Measurements from ENCODE around the gene AMN. TPM values are rescaled to one million over a fixed set of nuclear protein-coding genes. Genes with fewer than 3 reads are reported as not detected.

The AMN gene
- total and polyA plus RNA-seq, 2 experiments from 2014 or later = 0.69 to 1.2 TPM

DNA sequence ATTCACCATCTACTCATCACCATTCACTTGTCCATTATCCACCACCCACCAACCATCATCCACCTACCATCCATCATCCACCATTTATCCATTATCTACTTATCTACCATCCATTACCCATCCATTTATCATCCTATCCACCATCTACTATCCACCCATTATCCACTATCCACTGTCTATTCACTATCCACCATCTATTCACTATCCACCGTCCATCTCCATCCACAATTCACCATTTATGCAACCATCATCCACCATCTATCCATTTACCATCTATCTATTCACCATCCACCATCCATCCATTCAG lies 1.5 kb upstream of the AMN start (continued):
- TF ChIP-seq, protein P1, sequence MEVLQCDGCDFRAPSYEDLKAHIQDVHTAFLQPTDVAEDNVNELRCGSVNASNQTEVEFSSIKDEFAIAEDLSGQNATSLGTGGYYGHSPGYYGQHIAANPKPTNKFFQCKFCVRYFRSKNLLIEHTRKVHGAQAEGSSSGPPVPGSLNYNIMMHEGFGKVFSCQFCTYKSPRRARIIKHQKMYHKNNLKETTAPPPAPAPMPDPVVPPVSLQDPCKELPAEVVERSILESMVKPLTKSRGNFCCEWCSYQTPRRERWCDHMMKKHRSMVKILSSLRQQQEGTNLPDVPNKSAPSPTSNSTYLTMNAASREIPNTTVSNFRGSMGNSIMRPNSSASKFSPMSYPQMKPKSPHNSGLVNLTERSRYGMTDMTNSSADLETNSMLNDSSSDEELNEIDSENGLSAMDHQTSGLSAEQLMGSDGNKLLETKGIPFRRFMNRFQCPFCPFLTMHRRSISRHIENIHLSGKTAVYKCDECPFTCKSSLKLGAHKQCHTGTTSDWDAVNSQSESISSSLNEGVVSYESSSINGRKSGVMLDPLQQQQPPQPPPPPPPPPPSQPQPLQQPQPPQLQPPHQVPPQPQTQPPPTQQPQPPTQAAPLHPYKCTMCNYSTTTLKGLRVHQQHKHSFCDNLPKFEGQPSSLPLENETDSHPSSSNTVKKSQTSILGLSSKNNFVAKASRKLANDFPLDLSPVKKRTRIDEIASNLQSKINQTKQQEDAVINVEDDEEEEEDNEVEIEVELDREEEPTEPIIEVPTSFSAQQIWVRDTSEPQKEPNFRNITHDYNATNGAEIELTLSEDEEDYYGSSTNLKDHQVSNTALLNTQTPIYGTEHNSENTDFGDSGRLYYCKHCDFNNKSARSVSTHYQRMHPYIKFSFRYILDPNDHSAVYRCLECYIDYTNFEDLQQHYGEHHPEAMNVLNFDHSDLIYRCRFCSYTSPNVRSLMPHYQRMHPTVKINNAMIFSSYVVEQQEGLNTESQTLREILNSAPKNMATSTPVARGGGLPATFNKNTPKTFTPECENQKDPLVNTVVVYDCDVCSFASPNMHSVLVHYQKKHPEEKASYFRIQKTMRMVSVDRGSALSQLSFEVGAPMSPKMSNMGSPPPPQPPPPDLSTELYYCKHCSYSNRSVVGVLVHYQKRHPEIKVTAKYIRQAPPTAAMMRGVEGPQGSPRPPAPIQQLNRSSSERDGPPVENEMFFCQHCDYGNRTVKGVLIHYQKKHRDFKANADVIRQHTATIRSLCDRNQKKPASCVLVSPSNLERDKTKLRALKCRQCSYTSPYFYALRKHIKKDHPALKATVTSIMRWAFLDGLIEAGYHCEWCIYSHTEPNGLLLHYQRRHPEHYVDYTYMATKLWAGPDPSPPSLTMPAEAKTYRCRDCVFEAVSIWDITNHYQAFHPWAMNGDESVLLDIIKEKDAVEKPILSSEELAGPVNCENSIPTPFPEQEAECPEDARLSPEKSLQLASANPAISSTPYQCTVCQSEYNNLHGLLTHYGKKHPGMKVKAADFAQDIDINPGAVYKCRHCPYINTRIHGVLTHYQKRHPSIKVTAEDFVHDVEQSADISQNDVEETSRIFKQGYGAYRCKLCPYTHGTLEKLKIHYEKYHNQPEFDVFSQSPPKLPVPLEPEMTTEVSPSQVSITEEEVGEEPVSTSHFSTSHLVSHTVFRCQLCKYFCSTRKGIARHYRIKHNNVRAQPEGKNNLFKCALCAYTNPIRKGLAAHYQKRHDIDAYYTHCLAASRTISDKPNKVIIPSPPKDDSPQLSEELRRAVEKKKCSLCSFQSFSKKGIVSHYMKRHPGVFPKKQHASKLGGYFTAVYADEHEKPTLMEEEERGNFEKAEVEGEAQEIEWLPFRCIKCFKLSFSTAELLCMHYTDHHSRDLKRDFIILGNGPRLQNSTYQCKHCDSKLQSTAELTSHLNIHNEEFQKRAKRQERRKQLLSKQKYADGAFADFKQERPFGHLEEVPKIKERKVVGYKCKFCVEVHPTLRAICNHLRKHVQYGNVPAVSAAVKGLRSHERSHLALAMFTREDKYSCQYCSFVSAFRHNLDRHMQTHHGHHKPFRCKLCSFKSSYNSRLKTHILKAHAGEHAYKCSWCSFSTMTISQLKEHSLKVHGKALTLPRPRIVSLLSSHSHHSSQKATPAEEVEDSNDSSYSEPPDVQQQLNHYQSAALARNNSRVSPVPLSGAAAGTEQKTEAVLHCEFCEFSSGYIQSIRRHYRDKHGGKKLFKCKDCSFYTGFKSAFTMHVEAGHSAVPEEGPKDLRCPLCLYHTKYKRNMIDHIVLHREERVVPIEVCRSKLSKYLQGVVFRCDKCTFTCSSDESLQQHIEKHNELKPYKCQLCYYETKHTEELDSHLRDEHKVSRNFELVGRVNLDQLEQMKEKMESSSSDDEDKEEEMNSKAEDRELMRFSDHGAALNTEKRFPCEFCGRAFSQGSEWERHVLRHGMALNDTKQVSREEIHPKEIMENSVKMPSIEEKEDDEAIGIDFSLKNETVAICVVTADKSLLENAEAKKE (CRISPR knock-in tag; IDR thresholded peaks at IDR 0.05) = no peak
- TF ChIP-seq NANOG (IDR thresholded peaks at IDR 0.05; ENCODE audit: borderline replicate concordance) = no peak
- TF ChIP-seq STAT1 (IDR thresholded peaks at IDR 0.05; ENCODE audit: unreplicated experiment) = no peak
- no peak for TF ChIP-seq EZH2 (IDR thresholded peaks at IDR 0.05; ENCODE audit: low read depth, unreplicated experiment)
- no peak for TF ChIP-seq JUNB (IDR thresholded peaks at IDR 0.05; ENCODE audit: unreplicated experiment)
- TF ChIP-seq, protein P2, sequence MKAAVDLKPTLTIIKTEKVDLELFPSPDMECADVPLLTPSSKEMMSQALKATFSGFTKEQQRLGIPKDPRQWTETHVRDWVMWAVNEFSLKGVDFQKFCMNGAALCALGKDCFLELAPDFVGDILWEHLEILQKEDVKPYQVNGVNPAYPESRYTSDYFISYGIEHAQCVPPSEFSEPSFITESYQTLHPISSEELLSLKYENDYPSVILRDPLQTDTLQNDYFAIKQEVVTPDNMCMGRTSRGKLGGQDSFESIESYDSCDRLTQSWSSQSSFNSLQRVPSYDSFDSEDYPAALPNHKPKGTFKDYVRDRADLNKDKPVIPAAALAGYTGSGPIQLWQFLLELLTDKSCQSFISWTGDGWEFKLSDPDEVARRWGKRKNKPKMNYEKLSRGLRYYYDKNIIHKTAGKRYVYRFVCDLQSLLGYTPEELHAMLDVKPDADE (IDR thresholded peaks at IDR 0.05) = no peak
- TF ChIP-seq, protein P3, sequence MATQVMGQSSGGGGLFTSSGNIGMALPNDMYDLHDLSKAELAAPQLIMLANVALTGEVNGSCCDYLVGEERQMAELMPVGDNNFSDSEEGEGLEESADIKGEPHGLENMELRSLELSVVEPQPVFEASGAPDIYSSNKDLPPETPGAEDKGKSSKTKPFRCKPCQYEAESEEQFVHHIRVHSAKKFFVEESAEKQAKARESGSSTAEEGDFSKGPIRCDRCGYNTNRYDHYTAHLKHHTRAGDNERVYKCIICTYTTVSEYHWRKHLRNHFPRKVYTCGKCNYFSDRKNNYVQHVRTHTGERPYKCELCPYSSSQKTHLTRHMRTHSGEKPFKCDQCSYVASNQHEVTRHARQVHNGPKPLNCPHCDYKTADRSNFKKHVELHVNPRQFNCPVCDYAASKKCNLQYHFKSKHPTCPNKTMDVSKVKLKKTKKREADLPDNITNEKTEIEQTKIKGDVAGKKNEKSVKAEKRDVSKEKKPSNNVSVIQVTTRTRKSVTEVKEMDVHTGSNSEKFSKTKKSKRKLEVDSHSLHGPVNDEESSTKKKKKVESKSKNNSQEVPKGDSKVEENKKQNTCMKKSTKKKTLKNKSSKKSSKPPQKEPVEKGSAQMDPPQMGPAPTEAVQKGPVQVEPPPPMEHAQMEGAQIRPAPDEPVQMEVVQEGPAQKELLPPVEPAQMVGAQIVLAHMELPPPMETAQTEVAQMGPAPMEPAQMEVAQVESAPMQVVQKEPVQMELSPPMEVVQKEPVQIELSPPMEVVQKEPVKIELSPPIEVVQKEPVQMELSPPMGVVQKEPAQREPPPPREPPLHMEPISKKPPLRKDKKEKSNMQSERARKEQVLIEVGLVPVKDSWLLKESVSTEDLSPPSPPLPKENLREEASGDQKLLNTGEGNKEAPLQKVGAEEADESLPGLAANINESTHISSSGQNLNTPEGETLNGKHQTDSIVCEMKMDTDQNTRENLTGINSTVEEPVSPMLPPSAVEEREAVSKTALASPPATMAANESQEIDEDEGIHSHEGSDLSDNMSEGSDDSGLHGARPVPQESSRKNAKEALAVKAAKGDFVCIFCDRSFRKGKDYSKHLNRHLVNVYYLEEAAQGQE (IDR thresholded peaks at IDR 0.05; ENCODE audit: unreplicated experiment) = no peak
- TF ChIP-seq EZH2phosphoT487 (IDR thresholded peaks at IDR 0.05; ENCODE audit: unreplicated experiment) = no peak
- no peak for TF ChIP-seq POLR2AphosphoS5 (IDR thresholded peaks at IDR 0.05; ENCODE audit: low read depth)
- no peak for TF ChIP-seq CREB1 (CRISPR knock-in tag; IDR thresholded peaks at IDR 0.05; ENCODE audit: low read depth)
- no peak for TF ChIP-seq ZNF114 (CRISPR knock-in tag; IDR thresholded peaks at IDR 0.05)
- no peak for TF ChIP-seq ZNF331 (CRISPR knock-in tag; IDR thresholded peaks at IDR 0.05; ENCODE audit: low read depth)

Measured in GM23338 (cell line).